Mesothelial cell of epicardium (in vitro differentiated cells): Measurements from ENCODE around the gene HAND2. TPM values are rescaled to one million over a fixed set of nuclear protein-coding genes. Genes with fewer than 3 reads are reported as not detected.

ENCODE experiments used
- DNase-seq, 2 experiments: peaks; one replicate each; pipeline ENCODE4 v3.0.0; 2021; ENCODE audit warnings: low spot score in 2 of 2; ENCODE audit not compliant: unreplicated experiment in 2 of 2
- H3K27ac Mint-ChIP-seq: 2 replicates; pipeline ENCODE4 v1.8.0; 2021; ENCODE audit warnings: mixed read lengths
- H3K27me3 Mint-ChIP-seq: 2 replicates; pipeline ENCODE4 v1.8.0; 2021; ENCODE audit warnings: low read depth, mixed read lengths
- H3K36me3 Mint-ChIP-seq: 2 replicates; pipeline ENCODE4 v1.8.0; 2021; ENCODE audit warnings: mixed read lengths
- H3K4me1 Mint-ChIP-seq: 2 replicates; pipeline ENCODE4 v1.8.0; 2021; ENCODE audit warnings: mixed read lengths
- H3K4me3 Mint-ChIP-seq: 2 replicates; pipeline ENCODE4 v1.8.0; 2021; ENCODE audit warnings: mild to moderate bottlenecking, moderate library complexity, mixed read lengths
- H3K9me3 Mint-ChIP-seq: 2 replicates; pipeline ENCODE4 v1.8.0; 2021; ENCODE audit warnings: mixed read lengths
- total RNA-seq: library from RNA; stranded (reverse); gene quantifications from 3 replicates; pipeline ENCODE4 v1.2.1, GENCODE V29; 2021
- TF ChIP-seq, protein P1 (sequence below): fragments of 200-600 bp; sonication (generic); IDR thresholded peaks from one replicate; pipeline ENCODE4 v1.5.0; 2021; ENCODE audit warnings: antibody characterized with exemption; ENCODE audit not compliant: unreplicated experiment

Gene HAND2
- total RNA-seq, 1 donor from 2014 or later, result 34.3 TPM

DNA sequence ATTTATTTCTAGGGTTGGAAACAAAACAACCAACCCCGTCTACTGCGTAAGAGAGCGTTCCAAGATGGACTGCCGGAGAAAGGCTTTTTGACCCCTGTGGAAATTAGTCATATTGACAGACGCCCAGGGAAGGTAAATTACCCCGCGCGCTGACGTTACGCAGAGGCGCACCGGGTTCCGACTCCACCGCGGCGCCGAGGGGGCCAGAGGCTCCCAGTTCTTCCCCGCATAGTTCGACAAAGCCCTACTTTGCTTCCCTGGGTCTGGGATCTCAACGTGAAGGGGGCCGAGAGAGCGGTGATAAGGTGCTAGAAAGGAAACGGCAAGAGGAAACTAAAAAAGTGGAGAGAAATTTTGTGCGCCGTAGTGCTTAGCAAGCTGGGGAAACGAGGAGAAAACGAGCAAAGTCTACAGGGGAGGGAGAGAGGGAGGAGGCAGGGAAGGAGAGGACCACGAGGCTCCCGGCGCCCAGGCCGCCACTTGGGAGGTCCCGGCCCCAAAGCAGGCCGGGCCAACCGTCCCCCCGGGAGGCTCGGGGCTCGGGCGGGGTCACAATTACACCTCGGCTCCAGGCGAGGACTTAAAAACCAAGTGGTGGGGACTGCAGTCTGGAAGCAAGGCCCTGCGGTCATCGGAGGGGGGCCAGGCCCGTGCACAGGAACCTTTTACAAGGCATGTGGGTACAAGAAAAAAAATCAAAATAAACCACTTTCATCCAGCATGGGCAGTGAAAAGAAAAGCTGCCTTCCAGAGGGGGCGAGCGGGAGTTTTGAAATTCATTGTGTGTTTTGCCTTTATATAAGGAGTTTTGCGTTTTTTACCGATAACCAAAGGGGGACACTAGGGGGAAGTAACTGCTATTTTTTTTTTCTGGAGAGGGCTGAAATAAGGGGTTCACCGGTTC is 13.2 kb downstream of the HAND2 start:
- peak in 1 of 2 experiments; percentile 58 for DNase-seq
- peaks cover 67% of the 10 kb centered on the region for H3K4me1 Mint-ChIP-seq
- H3K9me3 Mint-ChIP-seq, result no peaks in the 10 kb centered on the region
- H3K27ac Mint-ChIP-seq, result peak overlapping the region; percentile 97
- H3K36me3 Mint-ChIP-seq, result no peaks in the 10 kb centered on the region
- H3K27me3 Mint-ChIP-seq, result peaks cover 5% of the 10 kb centered on the region
- TF ChIP-seq, protein P1, sequence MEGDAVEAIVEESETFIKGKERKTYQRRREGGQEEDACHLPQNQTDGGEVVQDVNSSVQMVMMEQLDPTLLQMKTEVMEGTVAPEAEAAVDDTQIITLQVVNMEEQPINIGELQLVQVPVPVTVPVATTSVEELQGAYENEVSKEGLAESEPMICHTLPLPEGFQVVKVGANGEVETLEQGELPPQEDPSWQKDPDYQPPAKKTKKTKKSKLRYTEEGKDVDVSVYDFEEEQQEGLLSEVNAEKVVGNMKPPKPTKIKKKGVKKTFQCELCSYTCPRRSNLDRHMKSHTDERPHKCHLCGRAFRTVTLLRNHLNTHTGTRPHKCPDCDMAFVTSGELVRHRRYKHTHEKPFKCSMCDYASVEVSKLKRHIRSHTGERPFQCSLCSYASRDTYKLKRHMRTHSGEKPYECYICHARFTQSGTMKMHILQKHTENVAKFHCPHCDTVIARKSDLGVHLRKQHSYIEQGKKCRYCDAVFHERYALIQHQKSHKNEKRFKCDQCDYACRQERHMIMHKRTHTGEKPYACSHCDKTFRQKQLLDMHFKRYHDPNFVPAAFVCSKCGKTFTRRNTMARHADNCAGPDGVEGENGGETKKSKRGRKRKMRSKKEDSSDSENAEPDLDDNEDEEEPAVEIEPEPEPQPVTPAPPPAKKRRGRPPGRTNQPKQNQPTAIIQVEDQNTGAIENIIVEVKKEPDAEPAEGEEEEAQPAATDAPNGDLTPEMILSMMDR, result no peak
- peak overlapping the region; percentile 71 for H3K4me3 Mint-ChIP-seq

DNA sequence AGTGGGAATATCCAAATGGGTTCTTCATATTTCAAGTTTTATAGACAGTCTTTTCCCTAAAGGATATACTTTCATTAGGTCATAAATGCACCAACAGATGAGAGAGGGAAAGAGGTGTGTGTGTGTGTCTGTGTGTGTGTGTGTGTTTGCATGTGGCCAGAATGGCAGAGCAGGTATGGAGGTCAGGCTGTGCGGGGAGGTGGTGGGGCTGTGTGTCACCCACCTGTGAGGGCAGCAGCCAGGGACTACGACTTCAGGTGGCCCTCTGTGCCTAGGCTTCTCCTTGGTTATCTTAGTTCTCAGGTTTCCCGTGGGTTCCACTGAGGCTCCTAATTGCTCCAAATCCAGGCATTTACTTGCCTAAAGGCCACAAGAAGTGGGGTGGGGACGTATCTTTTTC is 14.6 kb downstream of the HAND2 start:
- peak overlapping the region; percentile 6 for H3K27ac Mint-ChIP-seq

DNA sequence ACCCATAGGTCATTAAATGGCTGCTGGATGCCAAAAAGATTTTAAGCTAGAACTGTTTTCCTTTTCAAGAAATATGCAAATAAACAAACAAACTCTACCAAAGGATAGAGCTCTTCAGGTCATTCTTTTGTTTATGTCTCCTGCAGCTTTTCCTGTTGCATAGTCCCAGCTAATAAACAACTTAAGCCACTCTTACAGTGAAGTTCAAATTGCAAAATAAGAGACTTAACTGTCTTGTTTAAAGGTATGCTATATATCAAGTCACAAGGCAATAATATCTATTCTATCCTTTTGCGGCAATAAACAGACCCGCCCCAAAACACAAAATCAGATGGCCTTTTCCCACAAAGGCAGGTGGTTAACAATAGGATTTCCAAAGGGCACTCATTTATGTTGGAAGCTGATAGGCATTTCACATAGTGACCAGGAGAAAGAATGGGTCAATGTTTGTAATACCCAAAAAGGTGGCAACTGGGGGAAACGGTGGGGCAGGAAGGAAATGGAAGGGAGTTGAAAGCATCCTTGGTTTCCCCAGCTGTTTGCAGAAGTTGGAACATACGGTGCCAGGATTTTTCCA is 15.3 kb downstream of the HAND2 start:
- no peak for DNase-seq

More for the DNA sequence above, 14.6 kb downstream of the HAND2 start:
- Mint-ChIP-seq H3K27me3 (peaks cover 5% of the 10 kb centered on the region), H3K4me3 (no peak overlapping the region), H3K4me1 (peaks cover 58% of the 10 kb centered on the region), H3K36me3 (peaks cover 9% of the 10 kb centered on the region), H3K9me3 (no peaks in the 10 kb centered on the region)
- DNase-seq, result no peak
- TF ChIP-seq, protein P1, result no peak

DNA sequence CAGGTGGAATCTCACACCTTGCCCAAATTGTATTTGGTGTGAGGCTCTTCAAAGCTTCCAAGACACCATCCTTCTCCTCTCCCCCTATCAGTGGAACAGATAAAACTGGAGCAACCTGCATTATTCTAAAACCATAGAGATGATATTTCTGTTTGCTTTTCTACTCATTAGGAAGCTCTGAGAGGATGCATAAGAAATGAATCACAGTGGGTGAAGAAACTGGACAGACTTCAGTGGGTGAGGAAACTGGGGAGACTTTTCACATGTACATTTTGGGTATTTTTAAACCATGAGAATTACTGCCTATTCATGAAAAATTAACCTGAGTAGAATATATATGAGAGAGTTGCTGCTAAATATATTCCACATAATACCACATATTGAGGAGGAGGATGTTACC is 16.4 kb downstream of the HAND2 start:
- Mint-ChIP-seq H3K27me3 (peaks cover 3% of the 10 kb centered on the region), H3K27ac (no peak overlapping the region), H3K4me1 (peaks cover 53% of the 10 kb centered on the region), H3K4me3 (no peak overlapping the region), H3K36me3 (peaks cover 10% of the 10 kb centered on the region), H3K9me3 (no peaks in the 10 kb centered on the region)
- no peak for DNase-seq
- TF ChIP-seq, protein P1, result no peak

More for the DNA sequence above, 15.3 kb downstream of the HAND2 start:
- peaks cover 10% of the 10 kb centered on the region for H3K36me3 Mint-ChIP-seq
- H3K4me3 Mint-ChIP-seq, result no peak overlapping the region
- H3K27ac Mint-ChIP-seq, result no peak overlapping the region
- peaks cover 57% of the 10 kb centered on the region for H3K4me1 Mint-ChIP-seq
- H3K27me3 Mint-ChIP-seq, result peaks cover 5% of the 10 kb centered on the region
- H3K9me3 Mint-ChIP-seq, result no peaks in the 10 kb centered on the region
- TF ChIP-seq, protein P1, result no peak

DNA sequence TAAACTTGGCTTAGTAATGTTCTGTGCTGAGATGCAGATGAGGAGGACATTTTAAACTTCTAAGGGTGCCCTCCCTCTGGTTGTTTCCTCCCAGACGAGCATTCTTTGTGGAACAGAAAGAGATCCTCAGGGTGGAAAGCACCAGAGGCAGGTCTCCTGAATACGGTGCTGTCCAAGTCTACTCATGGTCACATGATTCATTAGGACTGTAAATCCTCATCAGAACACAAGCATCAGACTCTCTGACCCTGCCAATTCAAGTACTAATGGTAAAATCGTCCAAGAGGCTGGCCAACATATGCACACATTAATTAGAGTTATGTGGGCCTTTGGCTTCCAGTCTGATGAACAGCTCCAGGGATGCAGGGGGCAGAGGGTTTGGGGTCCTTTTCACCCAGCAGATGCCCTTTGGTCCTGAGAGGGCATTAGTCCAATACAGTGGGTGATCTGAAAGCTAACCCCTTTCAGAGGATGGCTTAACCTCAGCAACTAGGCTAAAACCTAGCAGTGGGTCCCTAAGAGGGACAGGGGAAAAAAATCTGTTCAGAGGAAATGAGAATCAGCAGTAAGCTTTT is 18.2 kb downstream of the HAND2 start:
- peaks cover 17% of the 10 kb centered on the region for H3K27me3 Mint-ChIP-seq
- H3K27ac Mint-ChIP-seq, result no peak overlapping the region
- no peak for DNase-seq
- no peak overlapping the region for H3K4me3 Mint-ChIP-seq
- H3K4me1 Mint-ChIP-seq, result peaks cover 52% of the 10 kb centered on the region
- peaks cover 10% of the 10 kb centered on the region for H3K36me3 Mint-ChIP-seq
- TF ChIP-seq, protein P1, result no peak
- H3K9me3 Mint-ChIP-seq, result no peaks in the 10 kb centered on the region
